Activated T-cell treated with anti-CD3 and anti-CD28 coated beads for 4 hours (primary cell): Measurements from ENCODE around the gene CLCN7.
"Not testable (repeated sequence)": the region's sequence is repeated elsewhere in the genome, so short reads cannot be mapped to it uniquely, and the experiment has no call there.

Experiments used
- DNase-seq: peaks from one replicate; pipeline ENCODE4 v3.0.0-alpha.2; 2020

CLCN7 gene

DNA sequence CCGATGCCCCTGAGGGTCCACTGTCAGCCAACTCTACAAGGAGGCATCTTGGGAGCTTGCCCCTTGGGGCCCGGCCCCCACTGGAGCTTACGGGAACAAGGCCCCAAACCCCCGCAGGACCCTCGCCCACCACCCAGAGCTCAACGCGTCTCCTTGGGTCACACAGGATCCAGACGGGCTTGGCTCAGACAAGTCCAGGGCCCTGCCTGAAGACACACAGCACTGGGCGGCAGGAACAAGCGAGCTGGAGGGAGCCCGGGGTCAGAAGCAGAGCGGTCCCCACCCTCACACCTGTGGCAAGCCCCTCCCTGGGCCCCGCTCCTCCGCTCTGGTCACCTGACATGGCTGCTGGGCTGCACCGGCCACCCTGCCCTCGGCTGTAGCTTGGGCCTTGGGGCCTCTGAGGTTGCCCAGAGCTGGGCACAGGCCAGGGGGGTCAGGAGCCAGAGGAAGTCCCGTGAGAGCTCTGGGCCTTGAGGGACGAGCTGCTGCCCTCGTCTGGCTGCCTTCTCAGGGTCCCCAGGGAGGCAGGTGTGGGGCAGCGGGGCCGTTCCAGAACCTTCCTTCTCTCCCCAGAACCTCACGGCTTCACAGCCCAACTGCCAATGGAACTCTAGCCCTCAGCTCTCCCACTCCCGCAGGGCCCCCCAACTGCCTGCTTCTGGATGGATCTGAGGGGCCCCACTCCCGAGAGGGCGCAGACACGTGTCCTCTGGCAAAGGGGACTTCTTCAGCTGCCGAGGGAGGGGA is 30.7 kb downstream of the CLCN7 start, which contains the start of gene CCDC154:
Gene CCDC154, minus strand, starts transcription at position 577 of the 750 bp plus-strand sequence. Its CDS starts 234 bp downstream, at position 343.
- DNase-seq = no peak

DNA sequence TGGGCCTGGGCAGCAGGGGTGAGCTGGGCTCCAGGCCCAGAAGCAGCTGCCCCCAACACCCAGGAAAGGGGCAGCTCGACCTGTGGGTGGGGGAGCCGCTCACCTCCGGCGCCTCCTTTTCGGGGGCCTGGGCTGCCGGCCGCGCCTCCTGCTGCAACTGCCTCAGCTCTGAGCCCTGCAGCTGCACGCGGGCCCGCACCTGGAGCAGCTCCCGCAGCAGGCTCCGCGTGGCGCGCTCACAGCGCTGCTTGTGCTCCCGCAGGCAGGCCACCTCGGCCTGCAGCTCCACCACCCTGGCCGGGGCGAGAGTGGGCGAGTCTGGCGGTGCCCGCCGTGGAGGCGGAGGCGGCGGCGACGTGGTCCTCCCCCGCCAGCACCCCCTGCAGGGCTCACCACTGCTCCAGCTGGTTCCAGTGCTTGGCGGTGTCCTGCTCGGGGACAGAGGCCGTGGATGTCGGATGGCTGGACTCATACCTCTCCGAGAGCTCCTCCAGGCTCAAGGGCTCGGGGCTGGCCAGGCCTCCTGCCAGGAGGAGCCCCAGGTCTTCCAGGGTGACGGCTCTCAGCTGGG is 31.3 kb downstream of the CLCN7 start:
- DNase-seq = no peak

GRCh38 chr16:1442697-1443096 is 32.1 kb downstream of the CLCN7 start:
- no peak for DNase-seq

GRCh38 chr16:1441391-1441829 is 33.4 kb downstream of the CLCN7 start:
- DNase-seq = no peak

DNA sequence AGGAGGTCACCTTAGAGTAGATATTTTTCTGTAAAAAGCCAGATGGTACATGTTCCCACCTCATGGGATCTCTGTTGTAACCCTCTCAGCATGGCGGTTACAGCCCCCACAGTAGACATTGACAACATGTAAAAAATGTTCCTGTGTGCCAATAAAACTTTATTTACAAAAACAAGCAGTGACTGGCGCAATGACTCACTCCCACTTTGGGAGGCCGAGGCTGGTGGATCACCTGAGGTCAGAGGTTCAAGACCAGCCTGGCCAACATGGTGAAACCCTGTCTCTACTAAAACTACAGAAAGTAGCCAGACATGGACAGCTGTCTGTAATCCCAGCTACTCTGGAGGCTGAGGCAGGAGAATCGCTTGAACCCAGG is 35.1 kb downstream of the CLCN7 start:
- not testable (repeated sequence) for DNase-seq

- DNase-seq = no peak
Observed at GRCh38 chr16:1439058-1439698, 35.6 kb downstream of the CLCN7 start.

- no peak for DNase-seq
Observed at GRCh38 chr16:1438229-1439057, 36.4 kb downstream of the CLCN7 start.

- DNase-seq = no peak
Observed at GRCh38 chr16:1437606-1438005, 37.2 kb downstream of the CLCN7 start.

DNA sequence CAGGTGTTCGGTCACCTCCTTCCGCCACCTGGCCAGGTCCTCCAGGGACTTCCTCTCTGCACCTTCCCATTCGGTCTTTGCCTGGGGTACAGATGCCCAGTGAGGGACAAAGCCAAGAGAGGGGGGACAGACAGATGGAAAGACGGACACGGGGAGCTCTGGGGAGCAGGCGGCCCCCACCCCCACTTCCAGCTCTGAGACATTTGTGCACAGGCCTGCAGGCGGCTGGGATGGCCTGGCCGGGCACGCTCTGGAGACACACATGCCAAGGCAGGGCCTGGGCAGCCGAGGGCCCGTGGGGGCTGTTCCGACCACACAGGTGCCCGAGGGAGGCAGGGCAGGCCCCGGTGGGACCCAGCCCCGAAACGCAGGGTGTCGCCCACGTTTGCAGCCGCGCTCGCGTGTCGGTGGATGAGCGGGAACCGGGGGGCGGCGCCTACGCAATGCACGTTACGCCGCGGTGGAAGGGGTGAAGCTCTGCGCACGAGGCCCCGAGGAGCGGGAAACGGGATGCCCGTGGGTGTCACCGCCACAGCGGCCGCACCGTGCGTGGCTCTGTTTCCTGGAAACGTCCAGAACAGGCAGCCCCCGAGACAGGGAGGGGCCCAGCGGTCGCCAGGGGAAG is 38.0 kb downstream of the CLCN7 start:
- DNase-seq = no peak

DNA sequence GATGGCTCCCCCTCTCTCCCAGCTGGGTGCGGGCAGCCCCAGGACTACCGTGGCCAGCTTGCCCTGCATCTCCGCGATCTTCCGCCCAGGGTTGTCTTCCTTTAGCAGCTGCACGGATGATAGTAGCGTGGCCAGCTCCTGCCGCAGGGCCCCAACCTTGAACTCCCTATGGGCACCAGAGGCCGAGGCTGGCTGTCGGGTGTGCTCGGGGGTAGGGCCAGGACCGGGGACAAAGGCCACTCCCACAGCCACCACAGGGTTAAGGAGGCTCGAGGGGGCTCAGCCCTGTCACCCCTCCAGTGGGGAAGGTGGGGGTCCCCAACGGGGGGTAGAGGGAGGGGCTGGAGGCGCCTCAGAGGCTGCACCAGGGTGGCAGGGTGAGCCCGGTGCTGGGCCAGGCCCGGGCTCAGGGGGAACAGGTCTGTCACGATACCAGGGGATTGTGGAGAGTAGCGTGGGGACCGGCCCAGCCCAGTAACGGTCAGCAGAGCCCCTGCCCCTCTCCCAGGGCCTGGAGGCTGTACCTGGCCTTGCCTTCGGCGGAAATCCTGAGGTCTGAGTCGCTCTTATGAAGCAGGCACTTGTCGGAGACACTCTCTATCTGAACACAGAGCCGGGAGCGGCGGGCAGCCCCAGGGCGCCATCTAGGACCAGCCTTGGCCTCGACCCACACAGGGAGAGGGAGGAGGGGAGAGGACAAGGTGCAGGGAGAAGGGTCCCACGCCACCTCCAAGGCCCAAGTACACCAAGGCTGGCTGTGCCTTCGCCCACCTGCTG is 38.7 kb downstream of the CLCN7 start:
- DNase-seq = no peak

GRCh38 chr16:1434644-1435592 is 39.9 kb downstream of the CLCN7 start:
- no peak for DNase-seq

- no peak for DNase-seq
Observed at GRCh38 chr16:1433756-1434155, 41.1 kb downstream of the CLCN7 start.

DNA sequence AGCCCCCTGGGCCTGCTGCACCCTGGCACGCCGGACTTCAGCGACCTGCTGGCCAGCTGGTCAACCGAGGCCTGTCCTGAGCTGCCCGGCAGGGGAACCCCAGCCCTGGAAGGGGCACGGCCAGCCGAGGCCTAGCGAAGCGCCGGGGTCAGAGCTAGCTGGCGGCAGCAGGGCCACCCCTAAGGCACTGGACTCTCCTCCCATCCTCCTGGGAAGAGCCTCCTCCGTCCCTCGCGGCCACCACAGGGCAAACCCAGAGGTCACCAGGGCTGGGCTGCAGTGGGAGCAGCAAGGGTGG is 41.6 kb downstream of the CLCN7 start:
- DNase-seq = no peak

DNA sequence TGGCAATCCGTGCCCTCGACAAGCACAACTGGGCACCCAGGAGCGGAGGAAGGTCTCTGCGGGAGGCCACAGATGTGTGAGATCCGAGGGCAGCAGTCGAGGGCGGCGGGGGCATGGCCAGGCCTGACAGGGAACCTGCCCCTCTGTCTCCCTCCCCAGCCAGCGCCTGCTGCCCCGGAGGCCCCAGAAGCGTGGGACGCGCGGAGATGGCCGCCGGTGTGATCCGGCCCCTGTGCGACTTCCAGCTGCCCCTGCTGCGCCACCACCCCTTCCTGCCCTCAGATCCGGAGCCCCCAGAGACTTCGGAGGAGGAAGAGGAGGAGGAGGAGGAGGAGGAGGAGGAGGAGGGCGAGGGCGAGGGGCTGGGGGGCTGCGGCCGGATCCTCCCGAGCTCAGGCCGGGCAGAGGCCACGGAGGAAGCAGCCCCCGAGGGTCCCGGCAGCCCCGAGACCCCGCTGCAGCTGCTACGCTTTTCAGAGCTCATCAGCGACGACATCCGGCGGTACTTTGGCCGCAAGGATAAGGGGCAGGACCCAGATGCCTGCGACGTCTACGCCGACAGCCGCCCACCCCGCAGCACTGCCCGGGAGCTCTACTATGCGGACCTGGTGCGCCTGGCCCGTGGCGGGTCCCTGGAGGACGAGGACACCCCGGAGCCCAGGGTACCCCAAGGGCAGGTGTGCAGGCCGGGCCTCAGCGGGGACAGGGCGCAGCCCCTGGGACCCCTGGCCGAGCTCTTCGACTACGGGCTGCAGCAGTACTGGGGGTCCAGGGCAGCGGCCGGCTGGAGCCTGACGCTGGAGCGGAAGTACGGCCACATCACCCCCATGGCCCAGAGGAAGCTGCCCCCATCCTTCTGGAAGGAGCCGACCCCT is 42.2 kb downstream of the CLCN7 start:
- DNase-seq = no peak

- no peak for DNase-seq
Observed at GRCh38 chr16:1431497-1432270, 43.1 kb downstream of the CLCN7 start.

DNA sequence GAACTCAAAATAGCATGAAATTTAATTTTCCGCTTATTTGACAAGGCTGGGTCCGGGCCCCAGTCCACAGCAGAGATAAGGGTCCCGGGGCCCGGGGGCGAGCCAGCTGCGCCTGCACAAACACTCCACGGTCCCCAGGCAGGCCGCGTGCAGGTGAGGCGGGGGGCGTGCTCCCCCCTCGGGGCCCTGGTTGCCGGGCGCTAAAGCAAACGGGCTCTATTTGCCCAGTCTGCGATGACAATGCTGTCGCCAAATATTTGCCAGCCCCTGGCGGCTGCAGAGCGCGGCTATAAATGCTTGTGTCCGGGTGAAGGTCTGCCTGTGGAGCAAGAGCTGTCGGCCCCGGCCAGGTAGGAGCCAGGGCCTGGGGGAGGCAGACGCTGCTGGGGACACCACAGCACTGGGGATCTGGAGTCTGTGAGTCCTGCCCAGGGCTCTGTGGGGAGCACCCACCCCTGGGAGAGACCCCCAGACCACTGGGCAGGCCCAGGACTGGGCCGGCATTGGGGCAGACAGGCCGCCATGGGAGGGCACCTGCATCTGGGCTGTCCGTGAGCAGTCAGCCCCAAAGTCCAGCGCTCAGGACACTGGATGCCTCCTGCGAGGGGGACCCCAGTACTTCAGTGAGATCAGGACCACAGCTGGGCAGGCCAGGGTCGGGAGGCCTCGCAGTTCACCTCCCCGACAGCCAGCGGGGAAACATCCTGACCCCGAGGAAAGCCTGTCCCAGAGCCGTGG is 43.9 kb downstream of the CLCN7 start, which contains the start of gene PERCC1:
Gene PERCC1, plus strand, starts transcription at position 320 of the 738 bp plus-strand sequence. CDS start 1,516 bp downstream, outside the sequence.
- DNase-seq = no peak

- no peak for DNase-seq
Observed at GRCh38 chr16:1430214-1430758, 44.5 kb downstream of the CLCN7 start.

DNA sequence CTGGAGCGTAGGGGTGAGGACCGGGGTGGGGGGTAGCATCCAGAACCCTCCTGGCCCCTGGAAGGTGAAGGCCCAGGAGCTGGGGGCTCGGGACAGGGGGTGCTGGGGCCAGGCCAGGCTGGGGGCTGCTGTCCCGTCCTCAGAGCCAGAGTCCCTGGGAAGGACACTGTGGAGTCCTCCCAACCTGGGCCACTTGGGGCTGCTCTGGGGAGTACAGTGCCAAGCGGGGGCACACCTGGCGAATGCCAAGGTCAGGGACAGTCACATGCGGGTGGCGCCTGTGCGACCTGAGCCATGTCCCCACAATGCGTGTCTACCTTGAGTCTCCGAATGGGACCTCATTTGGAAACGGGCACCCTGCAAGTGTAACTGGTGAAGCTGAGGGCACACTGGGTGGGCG is 45.2 kb downstream of the CLCN7 start:
- DNase-seq = no peak
